A673 (cell line): ENCODE data around the gene ABCC10.
"Not testable (repeated sequence)": the region's sequence is repeated elsewhere in the genome, so short reads cannot be mapped to it uniquely, and the experiment has no call there.

Source experiments
- CTCF ChIP-seq: fragments of 300-800, 200-600 bp; sonication (generic); conservative IDR thresholded peaks from 2 replicates; pipeline ENCODE4 v1.5.1; 2017; ENCODE audit warnings: low read depth, mild to moderate bottlenecking, antibody characterized with exemption, low read length, moderate library complexity, mixed read lengths
- EZH2 ChIP-seq: fragments of 200-600 bp; sonication (generic); IDR thresholded peaks from 2 replicates; pipeline ENCODE4 v1.6.1; 2017; ENCODE audit warnings: borderline replicate concordance, low read depth, mild to moderate bottlenecking, mixed read lengths, antibody characterized with exemption, low read length; ENCODE audit not compliant: poor library complexity, severe bottlenecking

- TF ChIP-seq CTCF, EZH2: not testable (repeated sequence)
These were observed 34.2 kb upstream of the ABCC10 start for GRCh38 chr6:43393133-43393532.
